CD4-positive, alpha-beta T cell (primary cell): ENCODE data around the gene OGDH. TPM values are rescaled to one million over a fixed set of nuclear protein-coding genes. Genes with fewer than 3 reads are reported as not detected.

Source experiments
- ATAC-seq: fragments of 200-7000 bp; cut with Tn5 transposase; one replicate; pipeline ENCODE4 v1.10.0; 2022; ENCODE audit warnings: mild to moderate bottlenecking; ENCODE audit not compliant: poor library complexity
- CTCF ChIA-PET: fragments of 350-600 bp; sonication (Branson Sonifier 250); formaldehyde crosslinking; loops from one replicate; lab custom pipeline; 2021; ENCODE audit warnings: antibody characterized with exemption, inconsistent platforms; lab: Charles Lee
- POLR2A ChIA-PET: fragments of 350-600 bp; sonication (Branson Sonifier 250); formaldehyde crosslinking; loops from one replicate; lab custom pipeline; 2021; ENCODE audit warnings: antibody characterized with exemption, inconsistent platforms; lab: Charles Lee
- DNase-seq, 14 experiments: peaks; one replicate each; pipeline ENCODE4 v3.0.0-alpha.2; 2013 to 2020; ENCODE audit warnings: mixed read lengths in 2 of 14
- H3K27ac ChIP-seq, 2 donors: one replicate each; pipeline versions ENCODE4 v1.5.1 to v1.7.0; 2013; ENCODE audit warnings: low read length in 2 of 2, low read depth in 1 of 2, mild to moderate bottlenecking in 1 of 2
- H3K27me3 ChIP-seq, 2 experiments: 1 replicate in 1 of 2; 2 replicates in 1 of 2; pipeline versions ENCODE4 v1.6.1 to v1.7.0; 2013; ENCODE audit warnings: low read length in 2 of 2, control low read depth in 1 of 2, mild to moderate bottlenecking in 1 of 2, moderate library complexity in 1 of 2; ENCODE audit not compliant: insufficient read depth in 2 of 2, control insufficient read depth in 1 of 2
- H3K36me3 ChIP-seq: one replicate; pipeline ENCODE4 v1.6.1; 2013; ENCODE audit warnings: low read length, control low read depth; ENCODE audit not compliant: insufficient read depth
- H3K4me1 ChIP-seq: one replicate; pipeline ENCODE4 v1.6.1; 2013; ENCODE audit warnings: low read length, control low read depth; ENCODE audit not compliant: insufficient read depth
- H3K4me3 ChIP-seq: one replicate; pipeline ENCODE4 v1.5.1; 2013; ENCODE audit warnings: mild to moderate bottlenecking, low read length, moderate library complexity
- H3K9me3 ChIP-seq, 2 experiments: 1 replicate in 1 of 2; 2 replicates in 1 of 2; pipeline versions ENCODE4 v1.6.1 to v1.7.0; 2013; ENCODE audit warnings: low read length in 2 of 2, mild to moderate bottlenecking in 2 of 2, control low read depth in 1 of 2, moderate library complexity in 1 of 2; ENCODE audit not compliant: control insufficient read depth in 1 of 2, insufficient read depth in 1 of 2
- H3K27ac Mint-ChIP-seq: one replicate; pipeline ENCODE4 v1.8.0; 2020; ENCODE audit warnings: mixed read lengths
- H3K27me3 Mint-ChIP-seq: one replicate; pipeline ENCODE4 v1.8.0; 2021; ENCODE audit warnings: mixed read lengths
- H3K36me3 Mint-ChIP-seq: one replicate; pipeline ENCODE4 v1.8.0; 2021; ENCODE audit warnings: low read depth, mixed read lengths
- H3K4me1 Mint-ChIP-seq: one replicate; pipeline ENCODE4 v1.8.0; 2021; ENCODE audit warnings: low read depth, mixed read lengths
- H3K4me3 Mint-ChIP-seq: one replicate; pipeline ENCODE4 v1.8.0; 2020; ENCODE audit warnings: mild to moderate bottlenecking, mixed read lengths
- H3K9me3 Mint-ChIP-seq: one replicate; pipeline ENCODE4 v1.8.0; 2020; ENCODE audit warnings: mixed read lengths
- CTCF ChIP-seq: fragments of 200-600 bp; IDR thresholded peaks from one replicate; pipeline ENCODE4 v1.8.0; 2022; ENCODE audit warnings: antibody characterized with exemption, mild to moderate bottlenecking
- intact Hi-C, 2 experiments: fragments of 100-400 bp; cut with DNase I in 1 of 2; cut with micrococcal nuclease in 1 of 2; formaldehyde crosslinking; loops; one replicate each; pipeline versions ENCODE4 v1.15.1 to v1.9.0; 2023 to 2025; cut with DNase I, micrococcal nuclease
- total RNA-seq, 174 experiments: library from RNA in 2 of 174; stranded (reverse) in 2 of 174; gene quantifications; one replicate each; pipeline ENCODE4 v1.2.3 and lab custom pipeline; 2021 to 2026

The OGDH gene
- total RNA-seq, 2 experiments from 2014 or later = 39.8 to 43.8 TPM

GRCh38 chr7:44621750-44622103 lies 15.3 kb downstream of the OGDH start:
- Histone ChIP-seq H3K9me3 (no peaks in the 10 kb centered on the region), H3K36me3 (peaks cover 30% of the 10 kb centered on the region), H3K4me1 (peaks cover 83% of the 10 kb centered on the region), H3K4me3 (no peak overlapping the region), H3K27me3 (no peaks in the 10 kb centered on the region), H3K27ac (peak overlapping the region in 1 of 2 donors; percentile 85)
- ChIA-PET POLR2A (interaction anchor here (1.7 to 4.5 kb wide), 2 partner anchors 10 to 15 kb away, joined by 11 to 48 read pairs; partner anchors contain the start of gene OGDH), CTCF (interaction anchor here (1.4 to 2.5 kb wide), 2 partner anchors 9 to 17 kb away, joined by 3 to 7 read pairs; no protein-coding TSS in a partner anchor)
- Mint-ChIP-seq H3K9me3 (no peaks in the 10 kb centered on the region), H3K4me3 (no peak overlapping the region), H3K36me3 (peaks cover 61% of the 10 kb centered on the region), H3K27ac (peak overlapping the region; percentile 84), H3K27me3 (no peaks in the 10 kb centered on the region), H3K4me1 (peaks cover 94% of the 10 kb centered on the region)
- intact Hi-C loops = no loop called here
- ATAC-seq = no peak
- TF ChIP-seq CTCF = no peak
- DNase-seq = no peak

- no peaks in the 10 kb centered on the region for H3K9me3 ChIP-seq
- peak overlapping the region in 1 of 2 donors; percentile 85 for H3K27ac ChIP-seq
- H3K4me3 ChIP-seq = peak overlapping the region; percentile 23
- Mint-ChIP-seq H3K27me3 (no peaks in the 10 kb centered on the region), H3K36me3 (peaks cover 67% of the 10 kb centered on the region), H3K9me3 (no peaks in the 10 kb centered on the region), H3K27ac (peak overlapping the region; percentile 84), H3K4me3 (peak overlapping the region; percentile 13), H3K4me1 (peaks cover 87% of the 10 kb centered on the region)
- TF ChIP-seq CTCF = no peak
- peaks cover 84% of the 10 kb centered on the region for H3K4me1 ChIP-seq
- intact Hi-C loops = no loop called here
- ATAC-seq (peak; percentile 67), DNase-seq (peak in 6 of 14 experiments; percentile 22 to 66 (median 58))
- CTCF ChIA-PET = interaction anchor here (1.0 to 2.5 kb wide), 3 partner anchors 9 to 16 kb away, joined by 3 to 7 read pairs (median 4); partner anchors contain the start of gene OGDH
- H3K36me3 ChIP-seq = peaks cover 35% of the 10 kb centered on the region
- H3K27me3 ChIP-seq = no peaks in the 10 kb centered on the region
- POLR2A ChIA-PET = interaction anchor here (1.0 to 7.0 kb wide), 5 partner anchors 8 to 16 kb away, joined by 3 to 48 read pairs (median 10); partner anchors contain the start of gene OGDH
These were observed 16.1 kb downstream of the OGDH start for GRCh38 chr7:44622342-44623151.

GRCh38 chr7:44624318-44624717 lies 17.9 kb downstream of the OGDH start:
- DNase-seq (peak in 2 of 14 experiments; percentile 45 to 50), ATAC-seq (peak; percentile 21)
- POLR2A ChIA-PET = interaction anchor here (0.6 to 7.0 kb wide), 5 partner anchors 9 to 48 kb away, joined by 3 to 40 read pairs (median 5); partner anchors contain the start of gene OGDH
- Mint-ChIP-seq H3K4me1 (peaks cover 76% of the 10 kb centered on the region), H3K9me3 (no peaks in the 10 kb centered on the region), H3K36me3 (peaks cover 63% of the 10 kb centered on the region), H3K27me3 (no peaks in the 10 kb centered on the region), H3K4me3 (peak overlapping the region; percentile 80), H3K27ac (peak overlapping the region; percentile 84)
- peak overlapping the region; percentile 38 for H3K4me3 ChIP-seq
- H3K9me3 ChIP-seq = no peaks in the 10 kb centered on the region
- intact Hi-C loops = no loop called here
- CTCF ChIA-PET = interaction anchor here (0.6 to 1.8 kb wide), 3 partner anchors 9 to 961 kb away, joined by 3 to 6 read pairs (median 5); no protein-coding TSS in a partner anchor
- TF ChIP-seq CTCF = no peak
- no peaks in the 10 kb centered on the region for H3K27me3 ChIP-seq
- peaks cover 79% of the 10 kb centered on the region for H3K4me1 ChIP-seq
- H3K27ac ChIP-seq = peak overlapping the region in 1 of 2 donors; percentile 85
- peaks cover 38% of the 10 kb centered on the region for H3K36me3 ChIP-seq
